GM12874 (cell line): Measurements from ENCODE around the gene CNEP1R1.

ENCODE experiments used
- CTCF ChIP-seq: IDR thresholded peaks from 2 replicates; pipeline ENCODE4 v1.5.1; 2011; ENCODE audit warnings: low read depth, mild to moderate bottlenecking, control low read depth, low read length, moderate library complexity; ENCODE audit not compliant: insufficient read depth

CNEP1R1 gene, protein sequence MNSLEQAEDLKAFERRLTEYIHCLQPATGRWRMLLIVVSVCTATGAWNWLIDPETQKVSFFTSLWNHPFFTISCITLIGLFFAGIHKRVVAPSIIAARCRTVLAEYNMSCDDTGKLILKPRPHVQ

DNA sequence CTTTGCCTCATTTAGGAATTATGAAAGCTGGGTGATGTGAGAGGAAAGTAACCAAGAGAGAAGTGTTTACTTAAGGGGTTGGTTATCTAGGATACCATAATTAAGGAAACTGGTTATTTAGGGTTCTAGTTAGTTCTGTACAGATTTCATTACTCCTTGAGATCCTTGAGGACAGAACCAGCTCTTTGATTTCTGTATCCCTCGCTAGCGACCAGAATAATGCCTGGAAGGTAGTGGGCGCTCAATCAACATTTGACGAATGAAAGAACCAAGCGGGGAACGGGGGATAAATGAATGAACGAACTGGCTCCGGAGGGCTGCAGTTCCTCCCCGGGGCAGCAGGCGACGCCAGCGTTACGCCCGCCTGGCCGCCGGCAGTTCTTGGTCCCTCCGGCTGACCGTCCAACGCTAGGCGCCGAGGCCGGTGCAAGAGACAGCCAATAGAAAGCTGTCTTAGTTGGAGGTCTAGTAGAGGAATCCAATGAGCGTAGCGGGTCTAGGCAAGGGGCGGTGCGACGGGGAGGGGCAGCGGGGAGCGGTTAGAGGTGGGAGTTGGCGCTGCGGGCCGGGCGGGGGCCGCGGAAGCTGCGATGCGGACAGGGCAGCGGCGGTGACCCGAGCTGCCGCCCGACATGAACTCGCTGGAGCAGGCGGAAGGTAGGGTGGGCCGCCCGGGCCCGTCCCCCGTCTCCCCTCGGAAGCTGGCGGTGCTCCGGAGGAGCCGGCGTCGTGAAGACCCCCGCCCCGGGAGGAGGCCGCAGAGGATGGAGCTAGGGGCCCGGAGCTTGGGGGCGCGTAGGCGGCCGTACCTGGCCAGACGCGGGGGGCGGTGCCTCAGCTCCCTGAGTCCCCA lies at the start of gene CNEP1R1:
Gene CNEP1R1, plus strand, starts transcription at position 542 of the 853 bp plus-strand sequence. Its CDS starts 91 bp downstream, at position 633.
- TF ChIP-seq CTCF = peak; percentile 100

DNA sequence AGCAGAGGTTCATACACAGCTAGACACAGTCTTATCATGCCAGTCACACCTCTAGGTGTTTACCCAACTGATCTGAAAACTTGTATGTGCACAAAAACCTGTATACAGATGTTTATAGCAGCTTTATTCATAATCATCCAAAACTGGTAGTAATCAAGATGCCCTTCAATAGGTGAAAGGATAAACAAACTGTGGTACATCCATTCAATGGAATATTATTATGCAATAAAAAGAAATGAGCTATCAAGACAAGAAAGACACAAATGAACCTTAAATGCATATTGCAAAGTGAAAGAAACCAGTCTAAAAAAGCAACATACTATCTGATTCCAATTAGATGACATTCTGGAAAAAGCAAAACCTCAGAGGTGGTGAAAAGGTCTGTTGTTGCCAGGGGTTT lies 47.6 kb upstream of the CNEP1R1 start:
- TF ChIP-seq CTCF = no peak

DNA sequence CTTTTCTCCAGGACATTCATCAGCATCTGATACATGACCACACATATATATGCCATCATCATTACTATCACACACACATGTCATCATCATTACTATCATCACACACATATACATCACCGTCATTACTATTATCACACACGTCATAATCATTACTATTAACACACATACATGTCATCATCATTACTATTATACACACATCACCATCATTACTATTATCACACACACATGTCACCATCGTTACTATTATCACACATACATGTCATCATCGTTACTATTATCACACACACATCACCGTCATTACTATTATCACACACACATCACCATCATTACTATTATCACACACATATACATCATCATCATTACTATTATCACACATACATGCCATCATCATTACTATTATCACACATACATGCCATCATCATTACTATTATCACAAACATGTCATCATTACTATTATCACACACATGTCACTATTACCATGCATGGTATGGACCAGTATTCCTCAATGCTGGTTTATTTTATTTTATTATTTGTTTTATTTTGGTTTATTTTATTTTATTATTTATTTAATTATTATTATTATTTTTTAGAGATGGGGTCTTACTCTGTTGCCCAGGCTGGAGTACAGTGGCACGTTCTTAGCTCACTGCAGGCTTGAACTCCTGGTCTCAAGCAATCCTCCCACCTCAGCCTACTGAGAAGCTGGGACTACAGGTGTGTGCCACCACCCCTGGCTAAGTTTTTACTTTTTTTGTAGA lies 46.3 kb upstream of the CNEP1R1 start:
- TF ChIP-seq CTCF = no peak

DNA sequence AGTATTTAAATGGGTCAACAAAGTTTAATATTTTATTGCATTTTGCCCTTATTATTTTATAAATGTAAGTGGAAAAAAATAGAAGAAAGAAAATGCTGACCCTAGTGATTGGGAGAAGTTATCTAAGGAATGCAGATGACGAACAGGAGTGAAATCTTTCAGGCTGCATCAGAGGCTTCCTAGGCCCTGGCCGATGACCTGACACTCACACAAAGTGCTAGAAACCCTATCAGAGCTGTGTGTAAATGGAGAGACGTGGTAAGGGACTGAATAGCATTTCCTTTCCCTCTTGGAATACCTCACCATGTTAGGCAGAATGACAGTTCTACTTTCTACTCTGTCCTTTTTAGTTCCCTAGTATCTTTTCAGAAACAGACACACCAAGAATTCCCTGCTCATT lies 44.9 kb upstream of the CNEP1R1 start:
- no peak for TF ChIP-seq CTCF

DNA sequence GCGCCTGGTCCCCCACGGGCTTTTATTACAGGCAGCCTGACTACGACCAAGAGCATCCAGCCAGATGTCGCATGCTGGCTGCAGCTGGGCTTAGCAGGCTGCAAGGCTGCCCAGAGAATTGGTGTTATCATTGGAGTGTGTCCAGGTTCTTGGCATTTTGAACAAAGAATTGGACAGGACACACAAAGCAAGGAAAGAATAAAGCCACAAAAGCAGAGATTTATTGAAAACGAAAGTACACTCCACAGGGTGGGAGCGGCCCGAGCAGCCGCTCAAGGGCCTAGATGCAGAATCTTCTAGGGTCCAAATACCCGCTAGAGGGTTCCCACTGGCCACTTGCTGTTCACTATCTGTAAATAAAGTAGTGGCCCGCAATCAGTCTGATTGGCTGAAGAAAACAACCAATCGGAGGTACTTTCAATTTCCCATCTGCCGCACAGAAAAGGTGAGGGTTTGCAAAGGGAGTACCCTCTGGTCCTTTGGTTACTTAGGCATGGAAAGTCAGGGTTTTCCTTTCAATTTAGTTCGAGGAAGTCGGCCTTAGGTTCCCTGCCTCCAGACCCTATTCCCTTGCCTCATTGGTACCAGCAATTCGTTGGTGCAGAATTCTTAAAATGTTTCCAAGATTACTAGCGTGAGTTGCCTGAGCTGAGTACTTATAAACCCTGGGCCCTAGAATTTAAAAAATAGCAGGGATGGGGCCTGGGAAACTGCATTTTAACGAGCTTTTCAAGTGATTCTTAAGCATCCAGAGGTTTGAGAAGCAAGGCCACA lies 38.5 kb upstream of the CNEP1R1 start:
- no peak for TF ChIP-seq CTCF

DNA sequence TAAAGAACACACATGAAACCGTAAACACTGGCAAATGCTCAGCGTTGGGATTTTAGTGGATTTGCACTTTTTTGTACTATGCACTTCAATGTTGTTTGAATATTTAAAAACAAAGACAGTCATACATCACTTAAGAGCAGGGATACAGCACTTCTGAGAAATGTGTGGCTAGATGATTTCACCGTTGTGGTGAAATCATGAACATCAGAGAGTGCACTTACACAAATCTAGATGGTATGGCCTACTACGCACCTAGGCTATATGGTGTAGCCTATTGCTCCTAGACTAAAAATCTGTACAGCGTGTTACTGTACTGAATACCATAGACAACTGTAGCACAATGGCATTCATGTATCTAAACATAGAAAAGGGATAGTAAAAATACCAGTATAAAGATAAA lies 37.6 kb upstream of the CNEP1R1 start:
- no peak for TF ChIP-seq CTCF
